SK-N-SH treated with all-trans-retinoic acid at 6 μM for 48 hours (cell line): ENCODE measurements around the gene USP7.

Experiments
- ATAC-seq: fragments of 200-7000 bp; cut with Tn5 transposase; 3 replicates; pipeline ENCODE4 v1.9.1; 2020; ENCODE audit warnings: mild to moderate bottlenecking, moderate library complexity
- ARNTL ChIP-seq: fragments of 450-650 bp; formaldehyde crosslinking; IDR thresholded peaks from 2 replicates; pipeline ENCODE4 v1.5.0; 2020; ENCODE audit warnings: low read depth, mild to moderate bottlenecking, moderate library complexity, borderline replicate concordance
- BACH2 ChIP-seq: fragments of 250-450 bp; sonication (Bioruptor Pico); IDR thresholded peaks from 2 replicates; pipeline ENCODE4 v1.9.0; 2021; ENCODE audit warnings: mild to moderate bottlenecking, borderline replicate concordance
- CREB5 ChIP-seq: fragments of 250-450 bp; sonication (Bioruptor Pico); IDR thresholded peaks from 2 replicates; pipeline ENCODE4 v1.5.1; 2020; ENCODE audit warnings: low read depth, mild to moderate bottlenecking, moderate library complexity
- CSDC2 ChIP-seq: fragments of 250-450 bp; sonication (Bioruptor Pico); IDR thresholded peaks from 2 replicates; pipeline ENCODE4 v1.5.0; 2020; ENCODE audit warnings: mild to moderate bottlenecking, moderate library complexity
- CSRNP3 ChIP-seq: fragments of 250-450 bp; sonication (Bioruptor Pico); IDR thresholded peaks from 2 replicates; pipeline ENCODE4 v1.5.1; 2021; ENCODE audit warnings: mild to moderate bottlenecking, moderate library complexity
- ESRRG ChIP-seq: fragments of 250-450 bp; sonication (Bioruptor Pico); IDR thresholded peaks from 2 replicates; pipeline ENCODE4 v1.6.1; 2021; ENCODE audit warnings: mild to moderate bottlenecking
- GLIS3 ChIP-seq: fragments of 250-450 bp; sonication (Bioruptor Pico); IDR thresholded peaks from 2 replicates; pipeline ENCODE4 v1.5.0; 2020; ENCODE audit warnings: mild to moderate bottlenecking, moderate library complexity
- ISL1 ChIP-seq: fragments of 250-450 bp; sonication (Bioruptor Pico); IDR thresholded peaks from 2 replicates; pipeline ENCODE4 v2.1.2; 2022; ENCODE audit warnings: mild to moderate bottlenecking, moderate library complexity
- OSR1 ChIP-seq: fragments of 250-450 bp; sonication (Bioruptor Pico); IDR thresholded peaks from 2 replicates; pipeline ENCODE4 v1.8.0; 2022; ENCODE audit warnings: moderate library complexity, mild to moderate bottlenecking, inconsistent platforms
- PATZ1 ChIP-seq: fragments of 250-450 bp; sonication (Bioruptor Pico); IDR thresholded peaks from 2 replicates; pipeline ENCODE4 v1.8.0; 2020; ENCODE audit warnings: mild to moderate bottlenecking, moderate library complexity, borderline replicate concordance
- POU6F1 ChIP-seq: fragments of 250-450 bp; sonication (Bioruptor Pico); IDR thresholded peaks from 2 replicates; pipeline ENCODE4 v1.8.0; 2021; ENCODE audit warnings: low read depth, mild to moderate bottlenecking, moderate library complexity, borderline replicate concordance
- RARB ChIP-seq: fragments of 250-450 bp; sonication (Bioruptor Pico); IDR thresholded peaks from 2 replicates; pipeline ENCODE4 v1.8.0; 2021; ENCODE audit warnings: mild to moderate bottlenecking, moderate library complexity
- SNAI2 ChIP-seq: fragments of 250-450 bp; sonication (Bioruptor Pico); IDR thresholded peaks from 2 replicates; pipeline ENCODE4 v1.5.0; 2020; ENCODE audit warnings: mild to moderate bottlenecking, moderate library complexity
- TCF4 ChIP-seq: fragments of 250-450 bp; sonication (Bioruptor Pico); IDR thresholded peaks from 2 replicates; pipeline ENCODE4 v1.8.0; 2021; ENCODE audit warnings: mild to moderate bottlenecking, moderate library complexity, borderline replicate concordance
- TOX ChIP-seq: fragments of 250-450 bp; sonication (Bioruptor Pico); IDR thresholded peaks from 2 replicates; pipeline ENCODE4 v1.8.0; 2021; ENCODE audit warnings: mild to moderate bottlenecking, moderate library complexity, borderline replicate concordance
- TSHZ2 ChIP-seq: fragments of 250-450 bp; sonication (Bioruptor Pico); IDR thresholded peaks from 2 replicates; pipeline ENCODE4 v1.5.0; 2020; ENCODE audit warnings: mild to moderate bottlenecking, moderate library complexity
- ZC3H10 ChIP-seq: fragments of 250-450 bp; sonication (Bioruptor Pico); IDR thresholded peaks from 2 replicates; pipeline ENCODE4 v1.5.1; 2021; ENCODE audit warnings: mild to moderate bottlenecking, moderate library complexity
- ZFP3 ChIP-seq: fragments of 250-450 bp; sonication (Bioruptor Pico); IDR thresholded peaks from 2 replicates; pipeline ENCODE4 v1.5.0; 2020; ENCODE audit warnings: mild to moderate bottlenecking, moderate library complexity
- ZFP30 ChIP-seq: fragments of 450-650 bp; formaldehyde crosslinking; IDR thresholded peaks from 2 replicates; pipeline ENCODE4 v1.5.0; 2022; ENCODE audit warnings: mild to moderate bottlenecking, moderate library complexity
- ZNF70 ChIP-seq: fragments of 450-650 bp; formaldehyde crosslinking; IDR thresholded peaks from 2 replicates; pipeline ENCODE4 v1.5.0; 2020; ENCODE audit warnings: mild to moderate bottlenecking, moderate library complexity
- ZNF8 ChIP-seq: fragments of 450-650 bp; formaldehyde crosslinking; IDR thresholded peaks from 2 replicates; pipeline ENCODE4 v1.5.0; 2020; ENCODE audit warnings: mild to moderate bottlenecking, moderate library complexity

Gene USP7

GRCh38 chr16:8952281-8952751 is 11.4 kb downstream of the USP7 start:
- TF ChIP-seq TOX (CRISPR knock-in tag) (no peak), SNAI2 (CRISPR knock-in tag) (no peak), TSHZ2 (CRISPR knock-in tag) (no peak), ZC3H10 (CRISPR knock-in tag) (no peak), ZFP3 (CRISPR knock-in tag) (no peak), CSRNP3 (no peak), GLIS3 (CRISPR knock-in tag) (no peak), RARB (CRISPR knock-in tag) (no peak), BACH2 (CRISPR knock-in tag) (no peak), ARNTL (CRISPR knock-in tag) (no peak), CSDC2 (no peak), POU6F1 (CRISPR knock-in tag) (no peak), TCF4 (CRISPR knock-in tag) (no peak), ZNF8 (no peak), ISL1 (no peak), ESRRG (CRISPR knock-in tag) (no peak), ZFP30 (CRISPR knock-in tag) (no peak), OSR1 (CRISPR knock-in tag) (no peak)
- ATAC-seq = no peak

- ATAC-seq = no peak; the same call in 2 of the 3 replicates
- TF ChIP-seq ARNTL (CRISPR knock-in tag) (no peak), ESRRG (CRISPR knock-in tag) (no peak), OSR1 (CRISPR knock-in tag) (no peak), CREB5 (CRISPR knock-in tag) (no peak), ISL1 (no peak)
Observed at GRCh38 chr16:8951447-8952280, 12.0 kb downstream of the USP7 start.

- ATAC-seq = no peak
- TF ChIP-seq TCF4 (CRISPR knock-in tag) (no peak), ZNF70 (CRISPR knock-in tag) (no peak), ZC3H10 (CRISPR knock-in tag) (no peak), BACH2 (CRISPR knock-in tag) (no peak), OSR1 (CRISPR knock-in tag) (no peak), TSHZ2 (CRISPR knock-in tag) (no peak), CSDC2 (no peak), GLIS3 (CRISPR knock-in tag) (no peak), ZFP30 (CRISPR knock-in tag) (no peak), PATZ1 (CRISPR knock-in tag) (no peak), ZFP3 (CRISPR knock-in tag) (no peak), RARB (CRISPR knock-in tag) (no peak), SNAI2 (CRISPR knock-in tag) (no peak), POU6F1 (CRISPR knock-in tag) (no peak), ARNTL (CRISPR knock-in tag) (no peak), ZNF8 (no peak)
Observed at GRCh38 chr16:8950580-8951077, 13.1 kb downstream of the USP7 start.
